HG03378 (cell line): ENCODE results near the gene NMNAT2.

Experiments used
- ATAC-seq: cut with Tn5 transposase; IDR thresholded peaks from one replicate; pipeline ENCODE4 v1.9.1; 2021; ENCODE audit warnings: mild to moderate bottlenecking, moderate library complexity; ENCODE audit not compliant: unreplicated experiment

NMNAT2 gene

DNA sequence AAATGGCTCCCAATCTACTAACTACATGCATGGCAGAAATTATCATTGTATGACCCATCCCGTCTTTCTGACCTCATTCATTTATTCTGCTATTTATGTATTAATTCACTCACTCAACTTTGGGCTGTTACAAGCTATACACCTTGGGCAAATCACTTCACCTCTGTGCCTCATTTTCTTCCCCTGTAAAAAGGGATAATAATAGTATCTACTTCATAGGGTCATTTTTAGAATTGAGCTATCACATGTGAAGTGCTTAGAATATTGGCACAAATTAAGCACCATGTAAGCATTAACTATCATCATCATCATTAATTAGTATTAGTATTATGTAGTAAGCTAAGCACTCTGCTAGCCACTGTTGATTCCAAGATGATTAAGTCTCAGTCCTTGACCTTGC lies 52.1 kb downstream of the NMNAT2 start:
- ATAC-seq: no peak

DNA sequence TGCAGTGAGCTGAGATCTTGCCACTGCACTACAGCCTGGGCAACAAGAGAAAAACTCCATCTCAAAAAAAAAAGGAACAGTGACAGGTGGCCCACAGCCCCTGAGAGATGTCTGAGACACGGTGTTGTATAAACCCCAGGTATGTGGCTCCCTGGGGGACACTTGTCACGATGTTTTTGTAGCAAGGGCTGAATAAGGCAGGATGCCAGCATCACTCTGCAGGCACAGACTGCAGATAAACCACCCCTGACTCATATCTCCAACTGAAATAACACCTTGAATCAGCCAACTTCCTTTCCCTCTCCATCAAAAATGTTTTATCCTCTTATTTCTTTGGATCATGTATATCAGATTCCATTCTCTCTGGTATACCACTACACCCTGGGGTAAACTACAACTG lies 52.5 kb downstream of the NMNAT2 start:
- no peak for ATAC-seq

DNA sequence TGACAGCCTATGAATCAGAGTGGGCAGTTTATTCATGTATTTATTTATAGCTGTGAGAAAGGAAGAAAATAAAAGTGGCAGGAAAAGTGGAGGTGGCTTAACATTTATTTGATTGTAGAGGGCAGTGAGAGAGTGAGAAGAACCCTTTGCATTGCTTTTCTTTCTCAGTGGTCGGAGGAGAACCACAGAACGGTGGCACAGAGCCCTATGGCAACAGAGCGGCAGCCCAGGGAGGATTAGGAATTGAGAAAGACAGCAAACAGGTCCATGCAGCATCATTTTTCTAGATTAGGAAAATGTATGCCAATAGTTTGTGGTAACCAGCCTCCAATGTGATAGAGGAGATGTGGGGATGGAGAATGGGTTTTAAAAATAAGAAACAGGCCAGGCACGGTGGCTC lies 53.1 kb downstream of the NMNAT2 start:
- ATAC-seq: no peak

DNA sequence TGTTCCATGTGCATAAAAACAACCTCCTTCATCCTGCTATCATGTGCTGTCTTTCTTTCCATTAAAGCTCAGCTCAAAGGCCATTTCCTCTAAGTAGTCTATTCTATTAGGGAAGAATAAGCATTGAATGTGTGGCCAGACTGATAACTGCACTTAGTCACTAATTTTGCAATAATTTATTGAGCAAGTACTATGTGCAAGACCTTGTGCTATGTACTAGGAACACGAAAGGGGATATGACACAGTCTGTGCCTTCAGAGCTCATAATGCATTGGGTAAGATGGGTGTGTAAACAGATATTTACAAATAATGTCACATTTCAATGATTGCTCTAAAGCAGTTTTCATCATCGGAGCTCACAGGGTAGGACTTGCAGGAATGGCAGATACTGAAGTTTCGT lies 54.2 kb downstream of the NMNAT2 start:
- no peak for ATAC-seq

DNA sequence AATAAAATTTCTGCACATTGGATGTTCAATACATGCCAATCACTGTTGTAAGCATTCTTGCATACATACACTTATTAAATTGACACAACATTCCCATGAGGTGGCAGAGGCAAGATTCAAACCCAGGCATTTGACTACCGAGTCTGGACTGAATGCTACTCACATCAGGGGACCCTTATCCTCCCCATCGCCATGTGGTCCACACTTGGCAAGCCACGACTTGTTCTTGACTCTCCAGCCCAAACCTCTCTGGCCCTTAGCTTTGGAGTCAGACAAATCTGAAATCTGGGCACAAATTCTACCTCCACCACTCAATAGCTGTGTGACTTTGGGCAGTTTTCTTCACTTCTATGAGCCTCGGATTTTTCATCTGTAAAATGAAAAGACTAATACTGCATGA lies 57.1 kb downstream of the NMNAT2 start:
- no peak for ATAC-seq

DNA sequence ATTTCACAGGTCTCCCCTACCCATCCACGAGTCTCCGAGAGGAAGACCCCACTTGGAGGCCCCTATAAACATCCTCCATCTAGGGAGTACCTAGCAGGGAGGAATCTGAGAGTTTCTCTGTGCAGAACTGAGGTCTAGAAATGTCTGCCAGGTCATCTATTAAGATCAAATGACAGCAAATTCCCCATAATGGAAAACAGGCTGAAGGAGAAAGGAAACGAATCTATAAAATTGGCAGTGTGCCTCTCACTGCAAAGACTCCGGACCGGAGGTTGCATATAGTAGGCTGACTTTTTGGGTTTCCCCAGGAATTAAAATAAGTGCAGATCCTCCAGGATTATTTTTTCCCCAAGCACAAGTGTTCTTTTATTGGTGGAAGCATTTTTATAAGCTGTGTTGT lies 57.7 kb downstream of the NMNAT2 start:
- no peak for ATAC-seq

DNA sequence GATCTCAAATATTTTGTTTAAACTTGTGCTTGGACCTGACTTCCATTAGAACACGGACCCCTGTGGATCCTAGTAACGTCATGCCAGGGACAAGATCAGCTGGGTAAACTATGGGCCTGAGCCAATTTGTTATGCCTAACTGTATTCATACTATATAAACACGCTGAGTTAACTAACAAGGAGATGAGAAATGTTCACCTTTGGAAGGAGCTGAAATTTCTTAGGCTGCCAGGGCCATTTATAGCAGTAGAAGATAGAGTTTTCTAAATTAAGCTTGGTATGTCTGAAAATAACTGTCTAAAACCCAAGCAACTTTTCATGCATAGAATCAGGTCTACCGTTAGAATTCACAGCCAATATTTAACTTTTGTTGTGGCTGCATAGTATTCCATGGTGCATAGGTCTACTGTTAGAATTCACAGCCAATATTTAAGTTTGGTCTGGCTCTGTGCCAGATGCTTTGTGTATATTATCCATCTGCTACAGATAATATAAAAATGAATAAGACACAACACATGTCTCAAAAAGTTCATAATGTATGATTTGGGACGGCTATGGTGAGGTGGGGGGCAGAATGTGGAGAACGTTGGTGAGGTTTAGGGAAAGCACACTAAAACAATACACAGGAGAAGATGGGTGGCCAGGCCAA lies 61.5 kb downstream of the NMNAT2 start:
- no peak for ATAC-seq

DNA sequence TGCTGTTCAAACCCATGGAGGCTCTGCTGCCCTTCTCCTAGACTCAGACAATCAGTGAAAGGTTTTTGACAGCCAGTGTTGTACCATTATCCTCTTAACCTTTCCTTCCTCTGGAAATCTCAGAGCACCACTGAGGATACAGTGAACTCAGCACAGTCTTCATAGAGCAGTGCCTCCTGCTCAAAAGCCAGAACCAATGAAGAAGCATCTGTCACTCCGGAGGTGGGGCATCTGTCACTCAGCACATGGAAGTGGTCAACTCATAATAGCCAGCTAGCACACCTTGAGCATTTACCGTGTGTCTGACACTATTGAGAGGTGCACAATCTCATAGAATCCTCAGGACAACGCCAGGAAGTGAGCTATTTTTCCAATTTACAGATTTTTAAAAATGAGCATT lies 62.4 kb downstream of the NMNAT2 start:
- no peak for ATAC-seq

DNA sequence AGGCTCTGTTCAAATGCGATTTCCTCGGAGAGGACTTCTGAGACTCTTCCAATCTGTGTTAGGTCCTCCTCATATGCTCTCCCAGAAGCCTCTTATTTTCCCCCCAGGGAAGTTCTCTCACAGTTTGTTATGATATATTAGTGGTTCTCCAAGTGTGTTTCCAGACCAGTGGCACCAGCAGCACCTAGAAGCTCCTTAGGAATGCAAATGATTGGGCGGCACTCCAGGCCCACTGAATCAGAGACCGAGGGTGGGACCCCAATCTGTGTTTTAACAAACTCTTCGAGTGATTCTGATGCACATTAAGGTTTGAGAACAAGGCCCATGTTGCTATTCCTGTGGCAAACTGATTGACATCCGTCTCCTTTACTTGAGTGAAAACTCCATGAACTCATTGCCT lies 63.0 kb downstream of the NMNAT2 start:
- no peak for ATAC-seq

DNA sequence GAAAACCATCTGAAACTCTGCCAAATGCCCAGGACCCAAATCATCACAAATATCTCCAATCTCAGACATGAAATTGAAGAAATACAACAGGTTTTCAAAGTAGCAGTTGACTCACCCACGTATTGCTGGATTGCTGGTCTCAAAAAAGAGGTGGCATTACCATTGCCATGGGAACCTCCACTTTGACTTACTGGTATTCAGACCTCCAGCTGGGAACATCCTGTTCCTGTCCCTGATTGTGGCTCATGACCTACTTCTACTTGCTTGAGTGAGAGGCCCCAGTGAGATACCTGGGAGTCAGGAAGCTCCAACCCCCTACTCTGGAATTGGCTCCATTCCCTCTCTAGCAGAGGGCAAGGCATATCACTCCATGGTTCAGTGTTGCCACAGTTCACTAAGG lies 64.6 kb downstream of the NMNAT2 start:
- ATAC-seq: no peak

DNA sequence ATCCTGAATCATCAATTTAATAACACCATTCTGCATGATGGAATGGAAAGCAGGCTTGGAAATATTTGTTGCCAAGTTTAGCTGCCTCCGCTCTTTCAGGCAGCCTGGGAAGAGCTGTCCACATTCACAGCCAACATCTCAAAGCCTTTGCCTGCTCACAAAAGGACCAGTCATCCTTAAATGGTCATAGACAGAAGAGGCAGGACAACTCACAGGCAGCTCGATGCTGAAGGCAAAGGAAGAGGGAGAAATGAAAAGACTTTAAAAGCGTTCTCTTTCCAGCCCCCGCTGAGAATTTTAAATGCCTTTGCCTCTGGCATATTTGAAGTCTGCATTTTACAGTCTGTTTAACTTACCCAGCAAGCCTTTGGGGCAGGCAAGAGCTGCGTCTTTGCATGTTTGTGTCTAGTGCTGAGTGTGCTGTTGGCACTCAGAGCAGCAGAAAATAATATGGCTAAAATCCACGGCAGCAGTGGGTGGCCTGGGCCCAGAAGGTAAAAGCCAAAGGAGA lies 68.9 kb downstream of the NMNAT2 start:
- no peak for ATAC-seq

DNA sequence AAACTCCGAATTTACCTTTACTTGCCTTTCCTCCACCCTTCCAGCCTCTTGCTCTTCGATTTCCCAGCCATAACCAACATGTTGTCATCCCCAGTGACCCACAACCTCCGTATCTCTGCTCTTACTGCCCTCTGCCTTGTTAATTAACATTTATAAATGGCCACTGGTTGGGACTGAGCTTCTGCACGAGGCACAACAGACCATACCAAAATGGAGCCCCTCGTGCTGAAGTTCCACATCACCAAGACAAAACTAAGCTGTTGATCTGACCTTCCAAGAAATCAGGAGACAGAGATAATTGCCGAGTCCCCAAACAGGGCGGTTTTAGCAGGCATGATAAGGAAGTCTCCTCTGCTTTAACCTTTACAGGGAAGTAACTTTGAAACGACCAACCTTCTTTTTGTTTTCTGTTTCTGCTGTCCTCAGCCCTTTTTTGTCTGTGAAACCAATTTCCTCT lies 71.9 kb downstream of the NMNAT2 start:
- ATAC-seq: no peak

DNA sequence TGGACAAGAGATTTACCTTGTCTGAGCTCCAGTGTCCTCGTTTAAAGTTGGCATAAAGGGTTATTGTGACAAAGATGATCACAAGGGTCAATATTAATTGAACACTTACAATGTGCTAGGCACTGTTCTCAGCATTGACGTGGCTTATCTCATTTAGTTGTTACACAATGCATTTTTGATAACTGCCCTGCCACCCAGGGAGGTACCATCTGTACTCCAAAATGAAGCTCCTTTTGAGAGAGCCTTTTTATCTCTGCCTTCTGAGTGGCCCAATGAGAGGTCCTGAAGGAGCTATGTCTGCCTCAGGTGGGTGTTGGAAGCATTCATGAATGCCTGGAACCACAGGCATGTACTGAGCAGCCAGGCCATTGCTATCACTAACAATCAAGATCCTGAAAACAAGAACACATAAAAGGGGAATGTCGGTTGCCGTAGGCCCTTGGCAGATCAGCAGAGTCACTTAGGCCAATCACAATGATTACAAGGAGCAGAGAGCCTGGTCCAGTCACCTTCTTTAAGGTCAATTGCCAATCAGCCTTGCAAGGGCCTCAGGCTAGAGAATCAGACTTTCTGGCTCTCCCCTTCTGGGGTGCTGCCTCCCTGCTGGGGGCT lies 78.5 kb downstream of the NMNAT2 start:
- ATAC-seq: no peak

DNA sequence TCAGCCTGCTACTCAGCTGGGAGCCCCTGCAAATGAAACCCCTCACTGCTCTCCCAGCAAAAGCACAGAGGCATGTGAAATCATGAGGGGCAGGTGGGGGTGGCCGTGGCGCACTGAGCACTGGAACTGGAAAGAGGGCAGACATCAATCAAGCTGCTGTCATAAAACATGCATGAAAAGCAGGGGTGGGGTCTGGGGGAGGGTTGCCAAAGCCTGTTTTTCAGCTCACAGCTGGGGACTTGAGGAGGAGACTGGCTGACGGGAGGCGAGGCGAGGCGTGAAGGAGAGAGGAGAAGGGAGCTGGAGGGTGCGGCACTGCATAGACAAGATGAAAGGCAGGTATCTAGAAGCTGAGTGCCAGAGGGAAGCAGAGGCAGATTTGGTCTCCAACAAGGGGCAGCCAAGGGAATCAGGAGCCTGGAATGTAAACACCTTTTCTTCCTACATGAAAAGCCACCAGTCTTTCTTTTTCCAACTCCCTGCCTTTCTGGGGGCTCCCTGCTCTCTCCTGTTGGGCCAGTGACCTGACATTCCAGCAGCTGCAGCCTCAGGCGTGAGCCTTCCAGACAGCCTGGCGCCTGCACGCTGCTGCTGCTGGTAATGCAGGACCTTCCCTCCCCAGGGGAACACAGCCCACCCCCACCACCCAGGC lies 87.0 kb downstream of the NMNAT2 start:
- ATAC-seq: no peak

DNA sequence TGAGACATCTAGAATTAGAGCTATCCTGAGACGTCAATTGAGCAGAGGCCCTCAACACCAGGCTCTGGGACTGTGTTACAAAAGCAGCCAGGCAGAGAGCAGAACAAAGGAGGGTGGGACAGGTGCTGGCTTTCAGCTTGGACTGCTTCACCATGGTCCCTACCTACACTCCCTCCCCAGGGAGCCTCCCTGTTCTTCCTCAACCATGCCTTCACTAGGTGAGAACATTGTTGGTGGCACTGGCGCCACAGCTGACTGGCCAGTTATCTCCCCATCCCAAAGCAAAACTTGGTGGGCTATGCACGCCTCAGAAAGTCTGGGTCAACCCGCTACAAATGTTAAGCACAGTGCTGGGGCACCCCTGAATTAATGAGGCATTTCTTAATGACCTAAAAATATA lies 87.8 kb downstream of the NMNAT2 start:
- no peak for ATAC-seq

DNA sequence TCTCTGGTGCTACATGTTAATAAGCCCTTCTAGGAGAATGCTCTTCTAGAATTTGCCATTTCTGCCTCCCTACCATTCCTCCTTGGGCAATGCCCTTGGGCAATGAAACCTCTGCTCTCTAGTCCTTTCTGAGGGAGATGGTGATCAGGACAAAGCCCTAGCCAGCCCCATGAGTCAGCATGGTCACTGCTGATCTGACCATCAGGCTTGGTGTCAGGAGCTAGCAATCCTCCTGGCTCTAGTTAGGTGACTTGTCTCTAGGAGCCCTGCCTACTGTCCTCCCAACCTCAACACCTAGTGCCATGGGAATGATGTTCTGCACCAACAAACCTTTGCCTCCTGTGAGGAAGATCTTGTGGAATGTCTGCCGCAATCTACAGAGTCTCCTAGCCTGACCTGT lies 89.8 kb downstream of the NMNAT2 start:
- ATAC-seq: no peak

DNA sequence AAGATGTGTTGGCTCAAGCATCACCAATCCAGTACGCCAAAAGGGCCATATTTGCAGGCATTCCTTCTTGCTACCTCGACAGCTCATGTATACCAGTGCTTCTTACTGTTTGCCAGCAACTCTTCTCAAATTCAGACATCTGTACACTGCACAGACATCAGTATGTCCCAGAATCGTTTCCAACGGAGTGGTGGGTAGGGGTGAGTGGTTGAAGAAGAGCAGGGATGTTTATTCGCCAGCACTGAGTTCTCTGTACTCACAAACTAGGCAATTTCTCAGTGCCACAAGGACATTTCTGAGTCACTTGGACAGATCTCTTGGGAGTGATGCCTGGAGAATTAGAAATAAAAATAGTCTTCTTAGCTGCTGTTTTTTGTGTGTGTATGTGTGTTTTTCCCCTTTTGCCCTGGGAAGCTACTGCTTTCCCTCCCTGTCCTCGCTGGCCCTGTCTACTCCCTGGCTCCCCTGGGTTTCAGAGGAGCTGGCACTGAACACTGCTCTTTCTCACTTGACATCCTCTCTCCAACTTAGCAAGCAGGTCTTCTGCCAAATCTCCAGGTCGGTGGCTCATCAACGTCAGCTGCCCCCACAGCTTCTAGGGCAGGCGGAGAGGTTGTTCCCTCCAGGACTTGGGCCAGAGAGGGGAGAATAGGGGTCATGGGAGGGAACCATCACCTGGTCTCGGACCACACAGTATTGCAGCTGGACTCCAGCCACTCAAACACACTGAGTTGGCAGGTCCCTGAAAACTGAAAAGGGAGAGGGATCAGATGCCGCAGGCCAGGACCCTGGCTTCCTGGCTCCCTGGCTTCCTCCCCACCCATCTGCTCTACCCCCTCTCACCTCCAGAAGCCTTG lies 90.5 kb downstream of the NMNAT2 start:
- no peak for ATAC-seq

DNA sequence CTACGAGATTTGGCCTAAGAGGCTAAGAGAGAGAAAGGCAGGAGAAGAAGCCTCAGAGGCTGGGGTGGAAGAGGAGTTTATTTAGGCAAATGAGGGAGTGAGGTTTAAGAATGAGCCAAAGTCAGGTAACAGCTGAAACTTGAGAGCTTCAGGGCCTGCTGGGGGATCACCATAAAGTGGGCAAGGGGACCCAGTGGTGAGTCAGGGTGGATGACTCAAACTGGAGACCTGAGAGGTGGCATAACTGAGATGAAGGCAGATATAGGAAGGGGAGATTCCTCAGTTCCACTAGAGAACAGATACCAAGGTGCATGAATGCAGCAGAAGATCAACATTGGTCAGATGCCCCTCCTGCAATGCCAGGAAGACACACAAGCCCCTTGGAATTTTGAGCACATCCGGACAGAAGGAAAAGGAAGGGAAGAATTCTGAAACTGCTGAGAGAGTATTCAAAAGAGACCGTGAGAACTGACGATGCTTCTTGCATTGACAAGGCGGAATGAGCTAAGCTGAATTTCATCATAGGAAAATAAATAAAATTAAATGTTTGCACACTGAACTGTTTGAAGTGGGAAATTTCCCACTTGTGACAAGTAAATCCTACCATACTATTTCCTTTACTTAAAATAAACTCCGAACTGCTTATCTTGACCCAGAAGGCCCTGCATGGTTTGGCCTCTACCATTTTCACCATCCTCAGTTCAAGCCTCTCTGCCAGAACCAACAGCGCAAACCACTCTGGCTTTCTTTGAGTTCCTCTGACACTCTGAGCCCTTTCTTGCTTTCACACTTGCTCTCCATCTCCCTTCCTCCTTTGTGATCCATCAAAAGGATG lies 94.1 kb downstream of the NMNAT2 start:
- no peak for ATAC-seq

DNA sequence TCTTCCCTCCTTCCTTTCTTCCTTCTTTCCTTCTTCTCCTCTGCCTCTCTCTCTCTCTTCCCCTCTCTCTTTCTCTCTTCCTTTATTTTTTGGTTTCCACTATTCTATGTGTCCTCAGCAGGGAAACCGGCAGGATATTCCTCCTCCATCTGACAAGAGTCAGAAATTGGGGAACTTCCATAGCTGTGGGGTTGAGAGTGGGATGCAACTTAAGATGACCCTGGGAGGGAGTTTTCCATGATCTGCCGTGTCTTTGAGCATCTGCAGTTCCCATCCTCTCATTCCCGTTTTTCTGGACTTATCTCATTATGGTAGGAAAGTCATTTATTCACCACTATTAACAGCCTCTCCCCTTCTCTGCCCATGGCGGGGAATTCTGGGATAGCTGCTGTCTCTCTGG lies 98.6 kb downstream of the NMNAT2 start:
- ATAC-seq: no peak

DNA sequence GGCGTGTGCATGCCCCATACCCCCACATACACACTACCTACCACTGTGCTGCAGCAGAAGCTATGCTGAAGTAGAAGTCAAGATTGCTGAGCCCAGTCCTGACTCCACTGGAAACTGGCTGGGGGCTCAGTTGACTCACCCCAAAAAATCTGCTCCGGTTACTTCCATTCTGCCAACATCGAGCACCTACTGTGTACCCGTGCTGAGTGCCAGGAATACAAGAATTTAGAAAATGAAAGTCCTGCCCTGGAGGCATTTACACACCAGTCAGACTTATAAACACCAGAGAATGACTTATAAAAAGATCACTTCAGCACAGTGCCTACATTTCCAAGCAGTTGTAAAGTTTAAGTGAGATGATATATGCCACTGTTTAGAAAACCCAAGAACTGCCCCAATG lies 99.1 kb downstream of the NMNAT2 start:
- ATAC-seq: no peak

DNA sequence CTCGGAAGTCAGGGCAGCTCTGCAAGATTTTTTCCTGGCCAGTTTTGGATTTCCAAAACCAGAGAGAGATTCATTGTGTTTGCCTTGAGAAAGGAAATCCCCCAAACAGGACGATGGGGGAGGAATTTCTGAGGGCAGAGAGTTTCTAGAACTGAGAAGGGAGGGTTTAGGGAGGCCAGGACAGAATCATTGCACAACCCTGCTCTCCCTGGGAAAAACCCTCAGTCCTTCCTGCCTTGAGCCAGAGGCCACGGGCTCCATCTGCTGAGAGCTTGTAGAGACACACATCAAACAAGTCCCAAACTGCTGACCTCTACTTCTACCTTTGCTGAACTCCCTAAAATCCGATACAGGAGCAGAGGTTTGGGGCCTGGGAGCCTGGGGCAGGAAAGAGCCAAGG lies 99.7 kb downstream of the NMNAT2 start:
- peak; percentile 75 for ATAC-seq
